ENCODE results near the gene RPL36AL. TPM values are rescaled to one million over a fixed set of nuclear protein-coding genes. Genes with fewer than 3 reads are reported as not detected.
A peak's percentile ranks its signal among the peaks of the same experiment; 100 is the strongest.

Gene RPL36AL
- total RNA-seq, 2 experiments from 2014 or later = 339 to 370 TPM

GRCh38 chr14:49654511-49654910 lies 34.1 kb upstream of the RPL36AL start:
- H3K4me3 ChIP-seq (ENCODE audit: low read length) = no peak overlapping the region
- intact Hi-C loops (cut with DNase I, micrococcal nuclease) = no loop called here
- ATAC-seq (ENCODE audit: poor library complexity) = no peak
- H3K27ac ChIP-seq (ENCODE audit: low read depth in 1 of 2, low read length in 2 of 2) = no peak overlapping the region
- no peak for DNase-seq
- CTCF ChIA-PET = no interaction called here
- Mint-ChIP-seq H3K27me3 (no peaks in the 10 kb centered on the region), H3K36me3 (ENCODE audit: low read depth) (no peaks in the 10 kb centered on the region), H3K4me3 (no peak overlapping the region), H3K9me3 (no peaks in the 10 kb centered on the region), H3K4me1 (ENCODE audit: low read depth) (peaks cover 7% of the 10 kb centered on the region), H3K27ac (no peak overlapping the region)
- H3K36me3 ChIP-seq (ENCODE audit: insufficient read depth, low read length) = no peaks in the 10 kb centered on the region
- no peaks in the 10 kb centered on the region for H3K4me1 ChIP-seq (ENCODE audit: insufficient read depth, low read length)
- H3K27me3 ChIP-seq (ENCODE audit: control insufficient read depth in 1 of 2, insufficient read depth in 2 of 2, low read length in 2 of 2) = no peaks in the 10 kb centered on the region
- POLR2A ChIA-PET = no interaction called here
- TF ChIP-seq CTCF (IDR thresholded peaks at IDR 0.05) = no peak
- H3K9me3 ChIP-seq (ENCODE audit: control insufficient read depth in 1 of 2, insufficient read depth in 1 of 2, low read length in 2 of 2) = no peaks in the 10 kb centered on the region

- DNase-seq (no peak), ATAC-seq (ENCODE audit: poor library complexity) (no peak)
- Histone ChIP-seq H3K27ac (ENCODE audit: low read depth in 1 of 2, low read length in 2 of 2) (no peak overlapping the region), H3K4me3 (ENCODE audit: low read length) (no peak overlapping the region), H3K27me3 (ENCODE audit: control insufficient read depth in 1 of 2, insufficient read depth in 2 of 2, low read length in 2 of 2) (no peaks in the 10 kb centered on the region), H3K36me3 (ENCODE audit: insufficient read depth, low read length) (no peaks in the 10 kb centered on the region), H3K9me3 (ENCODE audit: control insufficient read depth in 1 of 2, insufficient read depth in 1 of 2, low read length in 2 of 2) (no peaks in the 10 kb centered on the region), H3K4me1 (ENCODE audit: insufficient read depth, low read length) (no peaks in the 10 kb centered on the region)
- H3K27me3 Mint-ChIP-seq = no peaks in the 10 kb centered on the region
- POLR2A ChIA-PET = no interaction called here
- H3K27ac Mint-ChIP-seq = no peak overlapping the region
- CTCF ChIA-PET = no interaction called here
- no peak for TF ChIP-seq CTCF (IDR thresholded peaks at IDR 0.05)
- H3K9me3 Mint-ChIP-seq = no peaks in the 10 kb centered on the region
- H3K4me1 Mint-ChIP-seq (ENCODE audit: low read depth) = peaks cover 7% of the 10 kb centered on the region
- intact Hi-C loops (cut with DNase I, micrococcal nuclease) = no loop called here
- H3K4me3 Mint-ChIP-seq = no peak overlapping the region
- H3K36me3 Mint-ChIP-seq (ENCODE audit: low read depth) = no peaks in the 10 kb centered on the region
Observed at GRCh38 chr14:49653508-49653907, 33.1 kb upstream of the RPL36AL start.

- Mint-ChIP-seq H3K27ac (peak overlapping the region; percentile 60), H3K4me1 (ENCODE audit: low read depth) (peaks cover 59% of the 10 kb centered on the region), H3K27me3 (no peaks in the 10 kb centered on the region), H3K4me3 (no peak overlapping the region), H3K36me3 (ENCODE audit: low read depth) (peaks cover 42% of the 10 kb centered on the region), H3K9me3 (no peaks in the 10 kb centered on the region)
- no peaks in the 10 kb centered on the region for H3K27me3 ChIP-seq (ENCODE audit: control insufficient read depth in 1 of 2, insufficient read depth in 2 of 2, low read length in 2 of 2)
- H3K27ac ChIP-seq (ENCODE audit: low read depth in 1 of 2, low read length in 2 of 2) = no peak overlapping the region
- H3K9me3 ChIP-seq (ENCODE audit: control insufficient read depth in 1 of 2, insufficient read depth in 1 of 2, low read length in 2 of 2) = no peaks in the 10 kb centered on the region
- no peak for TF ChIP-seq CTCF (IDR thresholded peaks at IDR 0.05)
- intact Hi-C loops (cut with DNase I, micrococcal nuclease) = no loop called here
- DNase-seq (no peak), ATAC-seq (ENCODE audit: poor library complexity) (no peak)
- no peak overlapping the region for H3K4me3 ChIP-seq (ENCODE audit: low read length)
- peaks cover 31% of the 10 kb centered on the region for H3K4me1 ChIP-seq (ENCODE audit: insufficient read depth, low read length)
- POLR2A ChIA-PET = interaction anchor here (0.8 kb wide), 1 partner anchor 22 kb away, joined by 5 read pairs; the partner anchor contains the start of genes MGAT2 and RPL36AL
- peaks cover 21% of the 10 kb centered on the region for H3K36me3 ChIP-seq (ENCODE audit: insufficient read depth, low read length)
- CTCF ChIA-PET = interaction anchor here (1.2 kb wide), 1 partner anchor 126 kb away, joined by 6 read pairs; the partner anchor contains the start of gene KLHDC2
Observed at GRCh38 chr14:49642163-49642562, 21.7 kb upstream of the RPL36AL start.
